GM12864 (cell line): ENCODE data around the gene ABHD13.

Source experiments
- DNase-seq: peaks from one replicate; pipeline ENCODE4 v3.0.0-alpha.2; 2011; ENCODE audit warnings: low read depth
- H3K4me3 ChIP-seq: 2 replicates; pipeline ENCODE4 v1.5.1; 2011; ENCODE audit warnings: mild to moderate bottlenecking, low read depth, low read length, control low read depth
- CTCF ChIP-seq: IDR thresholded peaks from 2 replicates; pipeline ENCODE4 v1.5.1; 2011; ENCODE audit warnings: low read depth, mild to moderate bottlenecking, moderate library complexity, low read length, control low read depth, inconsistent platforms; ENCODE audit errors: missing control alignments

Gene ABHD13

GRCh38 chr13:108272333-108272732 is 54.1 kb downstream of the ABHD13 start:
- DNase-seq, result no peak
- no peak for TF ChIP-seq CTCF
- no peak overlapping the region for H3K4me3 ChIP-seq

GRCh38 chr13:108273429-108274118 is 55.4 kb downstream of the ABHD13 start:
- DNase-seq, result no peak
- no peak for TF ChIP-seq CTCF
- H3K4me3 ChIP-seq, result no peak overlapping the region

GRCh38 chr13:108274718-108275117 is 56.5 kb downstream of the ABHD13 start:
- TF ChIP-seq CTCF, result no peak
- no peak overlapping the region for H3K4me3 ChIP-seq
- DNase-seq, result no peak

- DNase-seq, result no peak
- no peak for TF ChIP-seq CTCF
- no peak overlapping the region for H3K4me3 ChIP-seq
These were observed 57.9 kb downstream of the ABHD13 start for GRCh38 chr13:108276060-108276459.

GRCh38 chr13:108278466-108278865 is 60.3 kb downstream of the ABHD13 start:
- no peak for DNase-seq
- H3K4me3 ChIP-seq, result no peak overlapping the region
- no peak for TF ChIP-seq CTCF

GRCh38 chr13:108281901-108282300 is 63.7 kb downstream of the ABHD13 start:
- no peak overlapping the region for H3K4me3 ChIP-seq
- TF ChIP-seq CTCF, result no peak
- no peak for DNase-seq

- no peak for DNase-seq
- no peak for TF ChIP-seq CTCF
- H3K4me3 ChIP-seq, result no peak overlapping the region
These were observed 64.9 kb downstream of the ABHD13 start for GRCh38 chr13:108283110-108283509.
